ENCODE measurements around the gene ARMC9.

ARMC9 gene

GRCh38 chr2:231170055-231170454 is 28.4 kb upstream of the ARMC9 start:
- H3K4me1 ChIP-seq (ENCODE audit: control insufficient read depth, insufficient read depth, low read length): no peaks in the 10 kb centered on the region
- H3K36me3 ChIP-seq (ENCODE audit: control insufficient read depth in 2 of 2, insufficient read depth in 1 of 2, low read length in 2 of 2): peaks cover 29 to 92% of the 10 kb centered on the region in 2 experiments
- H3K9me3 ChIP-seq (ENCODE audit: control insufficient read depth, insufficient read depth, low read depth, low read length): no peaks in the 10 kb centered on the region
- no peak overlapping the region for H3K4me3 ChIP-seq (ENCODE audit: low read depth, low read length)
- no peak overlapping the region for H3K27ac ChIP-seq (ENCODE audit: extremely low read depth, low read depth, low read length)
- ChIA-PET CTCF (interaction anchor here (0.6 to 1.0 kb wide), 2 partner anchors 22 to 24 kb away, joined by 3 to 4 read pairs; no protein-coding TSS in a partner anchor), POLR2A (no interaction called here)
- no peak for TF ChIP-seq ZNF132 (tag by site-specific recombination; IDR thresholded peaks at IDR 0.05; ENCODE audit: borderline replicate concordance)

- Histone ChIP-seq H3K27ac (ENCODE audit: extremely low read depth, low read depth, low read length) (no peak overlapping the region), H3K9me3 (ENCODE audit: control insufficient read depth, insufficient read depth, low read depth, low read length) (no peaks in the 10 kb centered on the region), H3K36me3 (ENCODE audit: control insufficient read depth in 2 of 2, insufficient read depth in 1 of 2, low read length in 2 of 2) (peaks cover 22 to 75% of the 10 kb centered on the region in 2 experiments), H3K4me1 (ENCODE audit: control insufficient read depth, insufficient read depth, low read length) (no peaks in the 10 kb centered on the region), H3K4me3 (ENCODE audit: low read depth, low read length) (no peak overlapping the region)
- TF ChIP-seq ZSCAN23 (tag by site-specific recombination; IDR thresholded peaks at IDR 0.05) (no peak), SP7 (tag by site-specific recombination; IDR thresholded peaks at IDR 0.05) (0 out of 2 replicates have a peak, but pooled peaks have one; percentile 13)
- ChIA-PET CTCF (interaction anchor here (2.1 kb wide), 1 partner anchor 68 kb away, joined by 6 read pairs; no protein-coding TSS in a partner anchor), POLR2A (no interaction called here)
Observed at GRCh38 chr2:231172025-231172424, 26.4 kb upstream of the ARMC9 start.

- POLR2A ChIA-PET: interaction anchor here (0.7 kb wide), 1 partner anchor 10 kb away, joined by 3 read pairs; no protein-coding TSS in a partner anchor
- peak; percentile 33; the same call in 1 of the 2 replicates for TF ChIP-seq PRDM10 (tag by site-specific recombination; IDR thresholded peaks at IDR 0.05)
- TF ChIP-seq ZNF791 (tag by site-specific recombination; IDR thresholded peaks at IDR 0.05): no peak
- Histone ChIP-seq H3K4me1 (ENCODE audit: control insufficient read depth, insufficient read depth, low read length) (no peaks in the 10 kb centered on the region), H3K4me3 (ENCODE audit: low read depth, low read length) (no peak overlapping the region), H3K27ac (ENCODE audit: extremely low read depth, low read depth, low read length) (no peak overlapping the region), H3K36me3 (ENCODE audit: control insufficient read depth in 2 of 2, insufficient read depth in 1 of 2, low read length in 2 of 2) (peaks cover 22 to 57% of the 10 kb centered on the region in 2 experiments), H3K9me3 (ENCODE audit: control insufficient read depth, insufficient read depth, low read depth, low read length) (no peaks in the 10 kb centered on the region)
- CTCF ChIA-PET: interaction anchor here (1.0 to 1.2 kb wide), 2 partner anchors 70 to 226 kb away, joined by 3 to 4 read pairs; no protein-coding TSS in a partner anchor
Observed at GRCh38 chr2:231174211-231174651, 24.2 kb upstream of the ARMC9 start.

GRCh38 chr2:231176066-231176465 is 22.4 kb upstream of the ARMC9 start:
- no peak overlapping the region for H3K27ac ChIP-seq (ENCODE audit: extremely low read depth, low read depth, low read length)
- ChIA-PET CTCF (interaction anchor here (1.4 kb wide), 1 partner anchor 16 kb away, joined by 3 read pairs; no protein-coding TSS in a partner anchor), POLR2A (no interaction called here)
- TF ChIP-seq TCF7L2 (IDR thresholded peaks at IDR 0.05; ENCODE audit: borderline replicate concordance, low read depth, low read length) (no peak), PATZ1 (tag by site-specific recombination; IDR thresholded peaks at IDR 0.05) (no peak), ZSCAN5A (tag by site-specific recombination; IDR thresholded peaks at IDR 0.05) (no peak)
- H3K4me1 ChIP-seq (ENCODE audit: control insufficient read depth, insufficient read depth, low read length): no peaks in the 10 kb centered on the region
- H3K9me3 ChIP-seq (ENCODE audit: control insufficient read depth, insufficient read depth, low read depth, low read length): no peaks in the 10 kb centered on the region
- H3K4me3 ChIP-seq (ENCODE audit: low read depth, low read length): no peak overlapping the region
- H3K36me3 ChIP-seq (ENCODE audit: control insufficient read depth in 2 of 2, insufficient read depth in 1 of 2, low read length in 2 of 2): peaks cover 15 to 39% of the 10 kb centered on the region in 2 experiments; a peak in 2 of 3 replicates
